WERI-Rb-1 (cell line): Measurements from ENCODE around the gene MCEE.

Experiments used
- DNase-seq: peaks from one replicate; pipeline ENCODE4 v3.0.0-alpha.2; 2020
- H3K27ac ChIP-seq: fragments of 250-450 bp; sonication (Bioruptor Pico); 2 replicates; pipeline ENCODE4 v1.5.1; 2020; ENCODE audit warnings: mild to moderate bottlenecking, moderate library complexity
- H3K27me3 ChIP-seq: fragments of 250-450 bp; sonication (Bioruptor Pico); 2 replicates; pipeline ENCODE4 v1.5.1; 2021; ENCODE audit warnings: mild to moderate bottlenecking, low read depth, moderate library complexity; ENCODE audit not compliant: insufficient read depth, severe bottlenecking
- H3K36me3 ChIP-seq: fragments of 250-450 bp; sonication (Bioruptor Pico); 2 replicates; pipeline ENCODE4 v1.5.1; 2020; ENCODE audit warnings: mild to moderate bottlenecking, moderate library complexity
- H3K4me3 ChIP-seq: 2 replicates; pipeline ENCODE4 v1.5.1; 2011; ENCODE audit warnings: low read depth, mild to moderate bottlenecking, control low read depth, low read length
- H3K9me3 ChIP-seq: fragments of 250-450 bp; sonication (Bioruptor Pico); 2 replicates; pipeline ENCODE4 v1.5.1; 2021; ENCODE audit warnings: mild to moderate bottlenecking, moderate library complexity; ENCODE audit not compliant: severe bottlenecking
- CTCF ChIP-seq: IDR thresholded peaks from 2 replicates; pipeline ENCODE4 v1.5.1; 2011; ENCODE audit warnings: low read depth, mild to moderate bottlenecking, control low read depth, inconsistent platforms, low read length

The MCEE gene

GRCh38 chr2:71072492-71072891, 57.5 kb downstream of the MCEE start:
- H3K36me3 ChIP-seq: peaks cover 66% of the 10 kb centered on the region
- H3K4me3 ChIP-seq: no peak overlapping the region
- H3K27me3 ChIP-seq: no peaks in the 10 kb centered on the region
- H3K9me3 ChIP-seq: no peaks in the 10 kb centered on the region
- no peak for DNase-seq
- H3K27ac ChIP-seq: no peak overlapping the region
- no peak for TF ChIP-seq CTCF

DNA sequence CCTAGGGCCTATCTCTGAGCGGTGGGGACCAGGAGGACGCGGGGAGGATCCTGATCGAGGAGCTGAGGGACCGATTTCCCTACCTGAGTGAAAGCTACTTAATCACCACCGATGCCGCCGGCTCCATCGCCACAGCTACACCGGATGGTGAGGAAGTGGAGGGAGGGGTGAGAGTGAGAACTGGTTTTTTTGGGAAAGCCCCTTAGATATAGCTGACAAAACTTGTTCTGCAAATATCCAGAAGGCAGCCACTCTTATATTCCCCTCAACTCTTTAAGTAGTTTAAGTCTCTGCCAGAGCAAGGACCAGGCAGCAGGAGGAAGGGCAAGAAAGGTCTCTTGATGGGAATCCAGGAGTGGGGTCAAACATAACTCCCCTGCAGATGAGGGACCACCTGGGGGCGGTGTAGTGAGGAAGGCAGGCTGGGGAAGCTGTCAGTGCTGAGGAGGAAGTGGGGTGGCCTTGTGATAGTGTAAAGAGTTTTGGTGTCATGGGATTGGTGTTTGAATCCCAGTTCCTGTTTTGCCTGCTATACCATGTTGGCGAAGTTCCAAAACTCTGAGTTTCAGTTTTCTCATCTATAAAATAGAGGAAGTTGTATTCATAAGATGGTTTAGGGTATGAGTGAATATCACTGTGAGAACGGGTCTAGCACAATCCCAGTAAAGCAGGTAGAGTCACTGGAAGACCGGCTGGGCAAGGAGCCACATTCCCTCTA, 58.2 kb downstream of the MCEE start:
- TF ChIP-seq CTCF: no peak
- Histone ChIP-seq H3K27me3 (no peaks in the 10 kb centered on the region), H3K4me3 (no peak overlapping the region), H3K27ac (no peak overlapping the region), H3K36me3 (peaks cover 59% of the 10 kb centered on the region), H3K9me3 (no peaks in the 10 kb centered on the region)
- DNase-seq: no peak

DNA sequence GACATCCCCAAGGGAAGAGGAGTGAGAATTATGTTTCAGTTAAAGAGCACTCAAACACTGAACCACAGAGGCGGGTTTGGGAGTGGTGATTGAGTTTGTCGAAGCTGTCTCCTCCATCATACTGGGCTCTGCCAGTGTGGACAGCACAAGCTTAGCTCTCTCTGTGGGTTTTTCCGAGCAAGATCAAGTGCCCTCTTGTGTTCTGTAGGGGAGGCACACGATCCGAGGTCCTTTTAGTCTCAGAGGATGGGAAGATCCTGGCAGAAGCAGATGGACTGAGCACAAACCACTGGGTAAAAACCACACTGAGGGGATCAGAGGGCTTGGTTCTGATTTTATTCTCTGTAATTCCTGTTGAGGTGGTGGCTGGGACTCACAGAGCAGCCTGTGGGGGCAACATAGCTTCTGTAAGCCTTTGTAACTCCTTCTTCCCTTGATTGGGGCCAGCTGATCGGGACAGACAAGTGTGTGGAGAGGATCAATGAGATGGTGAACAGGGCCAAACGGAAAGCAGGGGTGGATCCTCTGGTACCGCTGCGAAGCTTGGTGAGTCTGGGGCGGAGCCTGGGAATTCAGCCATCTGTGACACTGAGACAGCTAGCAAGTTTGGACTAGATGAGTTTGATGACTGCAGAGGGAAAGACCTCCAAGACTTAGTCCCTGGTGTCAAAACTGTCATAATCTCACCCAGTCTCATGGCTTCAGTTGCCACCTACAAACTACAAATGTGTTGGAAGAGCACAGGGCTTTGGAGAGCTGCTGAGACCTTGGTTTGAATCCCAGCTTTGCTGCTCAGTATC, 59.5 kb downstream of the MCEE start:
- Histone ChIP-seq H3K4me3 (no peak overlapping the region), H3K27me3 (no peaks in the 10 kb centered on the region), H3K9me3 (no peaks in the 10 kb centered on the region), H3K27ac (peak overlapping the region; percentile 55), H3K36me3 (peaks cover 46% of the 10 kb centered on the region)
- peak; percentile 78 for DNase-seq
- TF ChIP-seq CTCF: peak; percentile 84

- Histone ChIP-seq H3K27ac (peak overlapping the region; percentile 88), H3K4me3 (peak overlapping the region; percentile 59), H3K9me3 (no peaks in the 10 kb centered on the region), H3K27me3 (no peaks in the 10 kb centered on the region), H3K36me3 (peaks cover 36% of the 10 kb centered on the region)
- no peak for DNase-seq
- no peak for TF ChIP-seq CTCF
These were observed 60.7 kb downstream of the MCEE start for GRCh38 chr2:71069376-71069775.

DNA sequence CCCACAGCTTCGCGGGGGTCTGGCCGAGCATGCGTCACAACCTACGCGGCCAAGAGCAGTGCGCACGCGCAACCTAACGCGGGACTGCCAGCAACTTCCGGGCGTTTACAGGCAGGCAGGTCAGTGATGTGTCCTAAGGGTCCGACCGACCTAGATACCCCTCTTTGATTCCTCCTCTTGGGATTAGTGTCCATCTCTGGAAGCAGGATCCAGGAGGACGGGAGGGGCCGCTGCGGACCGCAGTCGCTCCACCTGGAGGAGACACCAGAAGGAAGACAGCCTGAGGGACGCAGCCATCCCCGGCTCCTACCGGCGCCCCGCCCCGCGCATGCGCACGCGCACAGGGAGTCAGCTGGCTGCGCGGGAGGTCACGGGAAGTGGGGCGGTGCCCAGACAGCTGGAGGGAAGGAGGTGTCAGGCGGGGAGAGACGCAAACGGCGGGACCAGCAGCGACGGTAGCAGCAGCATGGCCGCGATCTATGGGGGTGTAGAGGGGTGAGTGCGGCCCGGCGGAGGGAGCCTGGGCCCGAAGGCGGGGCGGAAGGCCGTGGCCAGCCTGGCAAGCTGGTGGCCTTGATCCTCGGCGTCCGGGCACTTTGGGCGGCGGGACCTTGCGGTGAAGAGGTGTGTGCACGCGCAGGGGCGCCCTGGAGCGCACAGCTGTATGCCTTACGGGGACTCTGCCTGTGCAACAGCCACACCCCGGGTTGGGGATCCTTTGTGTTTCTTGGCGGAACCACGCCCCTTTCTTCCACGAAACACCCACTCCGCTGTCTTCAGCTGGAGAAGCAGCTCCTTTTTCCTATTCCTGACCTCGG, 61.6 kb downstream of the MCEE start, which contains the start of gene NAGK:
NAGK (plus strand) TSS at position 431 of the 818 bp plus-strand sequence; CDS start at position 467, 36 bp downstream.
- H3K27me3 ChIP-seq: no peaks in the 10 kb centered on the region
- no peaks in the 10 kb centered on the region for H3K9me3 ChIP-seq
- peak within 1 kb of the TSS; percentile 59 for H3K4me3 ChIP-seq
- peaks cover 26% of the 10 kb centered on the region for H3K36me3 ChIP-seq
- TF ChIP-seq CTCF: peak; percentile 16; the same call in 1 of the 2 replicates
- peak within 1 kb of the TSS; percentile 88 for H3K27ac ChIP-seq
- DNase-seq: peak; percentile 98
